HepG2 (cell line): ENCODE data around the gene GAL3ST1. TPM values are rescaled to one million over a fixed set of nuclear protein-coding genes. Genes with fewer than 3 reads are reported as not detected.

Source experiments
- ARID4A ChIP-seq: sonication (generic); formaldehyde crosslinking; IDR thresholded peaks from 2 replicates; pipeline ENCODE4 v1.5.0; 2020; ENCODE audit warnings: mild to moderate bottlenecking, missing genetic modification reagents, borderline replicate concordance
- BHLHE40 ChIP-seq: IDR thresholded peaks from 2 replicates; pipeline ENCODE4 v1.6.1; 2011; ENCODE audit warnings: low read length, improper control_type of control experiment
- ELF1 ChIP-seq: sonication (generic); formaldehyde crosslinking; IDR thresholded peaks from 2 replicates; pipeline ENCODE4 v1.4.0; 2020; ENCODE audit warnings: missing genetic modification reagents
- FOXK1 ChIP-seq: sonication (generic); formaldehyde crosslinking; IDR thresholded peaks from 2 replicates; pipeline ENCODE4 v1.4.0; 2020; ENCODE audit warnings: low read depth, missing genetic modification reagents, borderline replicate concordance
- GABPA ChIP-seq, 2 experiments: IDR thresholded peaks; 2 replicates each; pipeline ENCODE4 v1.6.1; 2011 to 2016; ENCODE audit warnings: low read depth in 2 of 2, low read length in 1 of 2, missing biosample characterization in 1 of 2, missing genetic modification characterization in 1 of 2
- IRF9 ChIP-seq: sonication (generic); formaldehyde crosslinking; IDR thresholded peaks from 2 replicates; pipeline ENCODE4 v1.8.0; 2022; ENCODE audit warnings: missing genetic modification reagents, mild to moderate bottlenecking, borderline replicate concordance
- KMT2B ChIP-seq: IDR thresholded peaks from 2 replicates; pipeline ENCODE4 v1.6.1; 2016; ENCODE audit warnings: missing genetic modification reagents, missing compliant biosample characterization
- MAX ChIP-seq: IDR thresholded peaks from 2 replicates; pipeline ENCODE4 v1.6.1; 2012; ENCODE audit warnings: inconsistent platforms
- PHF8 ChIP-seq: sonication (generic); formaldehyde crosslinking; IDR thresholded peaks from 2 replicates; pipeline ENCODE4 v1.5.0; 2020; ENCODE audit warnings: missing genetic modification reagents
- RFXAP ChIP-seq: sonication (generic); formaldehyde crosslinking; IDR thresholded peaks from 2 replicates; pipeline ENCODE4 v1.4.0; 2020; ENCODE audit warnings: missing genetic modification reagents, borderline replicate concordance
- RNF2 ChIP-seq: fragments of 450-650 bp; conservative IDR thresholded peaks from 2 replicates; pipeline ENCODE4 v1.6.1; 2016; ENCODE audit warnings: low read depth
- SUZ12 ChIP-seq: fragments of 150-350 bp; IDR thresholded peaks from 2 replicates; pipeline ENCODE4 v1.6.1; 2014; ENCODE audit warnings: low read depth, low read length
- TFDP2 ChIP-seq: sonication (generic); formaldehyde crosslinking; IDR thresholded peaks from 2 replicates; pipeline ENCODE4 v1.4.0; 2020; ENCODE audit warnings: missing genetic modification reagents
- YEATS2 ChIP-seq: sonication (generic); formaldehyde crosslinking; IDR thresholded peaks from 2 replicates; pipeline ENCODE4 v1.4.0; 2020; ENCODE audit warnings: missing genetic modification reagents, borderline replicate concordance
- ZNF121 ChIP-seq: sonication (generic); formaldehyde crosslinking; IDR thresholded peaks from 2 replicates; pipeline ENCODE4 v1.5.0; 2020; ENCODE audit warnings: mild to moderate bottlenecking, missing genetic modification reagents
- ZNF350 ChIP-seq: sonication (generic); formaldehyde crosslinking; IDR thresholded peaks from 2 replicates; pipeline ENCODE4 v1.4.0; 2020; ENCODE audit warnings: mild to moderate bottlenecking, low read depth, missing genetic modification reagents, borderline replicate concordance
- polyA plus RNA-seq, 8 experiments: library from polyadenylated mRNA; depleted of rRNA in 3 of 8; stranded (reverse) in 7 of 8; unstranded in 1 of 8; fragments of >200 nt; fragmentation: Illumina TruSeq in 4 of 8; extraction: Trizol in 4 of 8; gene quantifications; 2 replicates each; pipeline versions ENCODE4 v1.2.1 to v1.2.3, GENCODE V29; 2011 to 2016; ENCODE audit warnings: low read depth in 4 of 8, missing spikeins in 1 of 8, mixed read lengths in 1 of 8; ENCODE audit not compliant: insufficient read depth in 1 of 8
- total RNA-seq, 5 experiments: library from RNA; depleted of rRNA; stranded (reverse); fragments of >200 nt; fragmentation: Illumina TruSeq; extraction: Trizol; gene quantifications; 2 replicates each; pipeline ENCODE4 v1.2.3, GENCODE V29; 2016; ENCODE audit warnings: low read depth in 1 of 5
- TF ChIP-seq, protein P1 (sequence below): sonication (generic); formaldehyde crosslinking; IDR thresholded peaks from 2 replicates; pipeline ENCODE4 v1.4.0; 2020; ENCODE audit warnings: mild to moderate bottlenecking, missing genetic modification reagents, borderline replicate concordance

Gene GAL3ST1
- total and polyA plus RNA-seq, 2 of the 13 experiments (the other 11 are each of a cell fraction or from before 2014, with no cell fraction given), result 4.4 to 14.7 TPM

GRCh38 chr22:30591588-30592359 is 17.3 kb upstream of the GAL3ST1 start, which contains the start of gene PES1 (continued):
- TF ChIP-seq, protein P1, sequence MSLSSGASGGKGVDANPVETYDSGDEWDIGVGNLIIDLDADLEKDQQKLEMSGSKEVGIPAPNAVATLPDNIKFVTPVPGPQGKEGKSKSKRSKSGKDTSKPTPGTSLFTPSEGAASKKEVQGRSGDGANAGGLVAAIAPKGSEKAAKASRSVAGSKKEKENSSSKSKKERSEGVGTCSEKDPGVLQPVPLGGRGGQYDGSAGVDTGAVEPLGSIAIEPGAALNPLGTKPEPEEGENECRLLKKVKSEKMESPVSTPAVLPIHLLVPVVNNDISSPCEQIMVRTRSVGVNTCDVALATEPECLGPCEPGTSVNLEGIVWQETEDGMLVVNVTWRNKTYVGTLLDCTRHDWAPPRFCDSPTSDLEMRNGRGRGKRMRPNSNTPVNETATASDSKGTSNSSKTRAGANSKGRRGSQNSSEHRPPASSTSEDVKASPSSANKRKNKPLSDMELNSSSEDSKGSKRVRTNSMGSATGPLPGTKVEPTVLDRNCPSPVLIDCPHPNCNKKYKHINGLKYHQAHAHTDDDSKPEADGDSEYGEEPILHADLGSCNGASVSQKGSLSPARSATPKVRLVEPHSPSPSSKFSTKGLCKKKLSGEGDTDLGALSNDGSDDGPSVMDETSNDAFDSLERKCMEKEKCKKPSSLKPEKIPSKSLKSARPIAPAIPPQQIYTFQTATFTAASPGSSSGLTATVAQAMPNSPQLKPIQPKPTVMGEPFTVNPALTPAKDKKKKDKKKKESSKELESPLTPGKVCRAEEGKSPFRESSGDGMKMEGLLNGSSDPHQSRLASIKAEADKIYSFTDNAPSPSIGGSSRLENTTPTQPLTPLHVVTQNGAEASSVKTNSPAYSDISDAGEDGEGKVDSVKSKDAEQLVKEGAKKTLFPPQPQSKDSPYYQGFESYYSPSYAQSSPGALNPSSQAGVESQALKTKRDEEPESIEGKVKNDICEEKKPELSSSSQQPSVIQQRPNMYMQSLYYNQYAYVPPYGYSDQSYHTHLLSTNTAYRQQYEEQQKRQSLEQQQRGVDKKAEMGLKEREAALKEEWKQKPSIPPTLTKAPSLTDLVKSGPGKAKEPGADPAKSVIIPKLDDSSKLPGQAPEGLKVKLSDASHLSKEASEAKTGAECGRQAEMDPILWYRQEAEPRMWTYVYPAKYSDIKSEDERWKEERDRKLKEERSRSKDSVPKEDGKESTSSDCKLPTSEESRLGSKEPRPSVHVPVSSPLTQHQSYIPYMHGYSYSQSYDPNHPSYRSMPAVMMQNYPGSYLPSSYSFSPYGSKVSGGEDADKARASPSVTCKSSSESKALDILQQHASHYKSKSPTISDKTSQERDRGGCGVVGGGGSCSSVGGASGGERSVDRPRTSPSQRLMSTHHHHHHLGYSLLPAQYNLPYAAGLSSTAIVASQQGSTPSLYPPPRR, result no peak
- TF ChIP-seq PHF8 (peak; percentile 73), ZNF121 (CRISPR knock-in tag) (no peak), MAX (peak; percentile 97), TFDP2 (CRISPR knock-in tag) (peak; percentile 38; the same call in 1 of the 2 replicates), YEATS2 (peak; percentile 94), RNF2 (peak; percentile 58; the same call in 1 of the 2 replicates), SUZ12 (peak; percentile 93), ARID4A (CRISPR knock-in tag) (peak; percentile 94), IRF9 (peak; percentile 75; the same call in 1 of the 2 replicates), RFXAP (CRISPR knock-in tag) (no peak), ELF1 (peak; percentile 99), GABPA (IDR thresholded peaks at IDR 0.05; ENCODE audit: low read depth, low read length) (peak; percentile 56), GABPA (CRISPR knock-in tag; IDR thresholded peaks at IDR 0.05; ENCODE audit: low read depth) (peak; percentile 88), BHLHE40 (peak; percentile 99), KMT2B (CRISPR knock-in tag) (peak; percentile 88), FOXK1 (CRISPR knock-in tag) (peak; percentile 87; the same call in 1 of the 2 replicates), ZNF350 (CRISPR knock-in tag) (peak; percentile 69; the same call in 1 of the 2 replicates)
